Retina (tissue), 1 donor: ENCODE data around the gene MRPL21.
"Not testable (repeated sequence)": the region's sequence is repeated elsewhere in the genome, so short reads cannot be mapped to it uniquely, and the experiment has no call there.

Source experiments
- DNase-seq: peaks from one replicate; pipeline ENCODE4 v3.0.0-alpha.2; 2016

Gene MRPL21

DNA sequence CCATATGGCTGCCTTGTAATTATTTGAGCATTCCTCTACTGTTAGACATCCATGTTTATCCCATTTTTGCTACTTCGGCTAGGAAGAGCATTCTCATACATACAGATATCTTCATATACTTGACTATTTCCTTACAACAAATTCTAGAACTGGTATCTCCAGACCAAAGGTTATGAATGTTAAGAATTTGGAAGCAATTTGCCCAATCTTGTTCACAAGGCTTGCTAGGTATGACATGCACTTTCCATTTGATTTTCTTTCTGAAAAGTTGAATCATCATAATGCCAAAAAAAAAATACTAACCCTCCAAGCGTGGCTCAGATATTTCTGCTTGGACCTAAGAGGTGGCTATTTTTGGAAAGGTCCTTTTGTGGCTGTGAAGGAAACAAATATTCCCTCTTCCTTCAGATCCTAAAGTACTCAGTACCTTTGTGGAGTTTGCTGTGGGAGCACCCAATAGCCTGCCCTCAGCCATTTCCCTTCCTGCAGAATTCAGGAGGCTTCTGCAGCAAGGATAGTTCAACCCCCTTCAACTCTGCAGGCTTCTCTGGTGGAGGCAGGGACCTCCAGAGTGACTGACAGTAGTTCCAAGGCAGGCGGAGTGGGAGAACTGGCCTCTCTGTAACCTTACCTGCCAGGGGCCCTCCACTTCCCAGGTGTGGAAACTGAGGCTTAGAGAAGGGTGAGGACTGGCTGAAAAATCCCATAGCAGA is 39.9 kb downstream of the MRPL21 start:
- DNase-seq, result no peak

DNA sequence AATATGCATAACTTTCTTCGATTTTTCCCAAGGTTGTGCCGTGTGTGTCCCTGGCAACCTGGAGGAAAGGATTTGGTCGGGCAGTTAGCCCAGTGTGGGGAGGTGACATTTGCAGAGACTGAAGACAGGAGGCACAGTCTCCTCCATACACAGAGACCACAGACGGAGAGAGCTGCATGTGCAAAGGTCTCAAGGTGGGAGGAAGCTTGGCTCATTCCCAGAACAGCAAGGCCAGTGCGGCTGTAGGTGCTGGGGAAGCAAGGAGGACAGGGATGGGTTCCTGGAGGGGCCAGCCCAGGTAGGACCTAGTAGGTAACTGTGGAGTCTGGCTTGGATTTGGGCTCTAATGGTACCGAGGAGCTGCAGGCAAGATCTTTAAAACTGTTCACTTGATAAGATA is 41.2 kb downstream of the MRPL21 start:
- DNase-seq, result no peak

DNA sequence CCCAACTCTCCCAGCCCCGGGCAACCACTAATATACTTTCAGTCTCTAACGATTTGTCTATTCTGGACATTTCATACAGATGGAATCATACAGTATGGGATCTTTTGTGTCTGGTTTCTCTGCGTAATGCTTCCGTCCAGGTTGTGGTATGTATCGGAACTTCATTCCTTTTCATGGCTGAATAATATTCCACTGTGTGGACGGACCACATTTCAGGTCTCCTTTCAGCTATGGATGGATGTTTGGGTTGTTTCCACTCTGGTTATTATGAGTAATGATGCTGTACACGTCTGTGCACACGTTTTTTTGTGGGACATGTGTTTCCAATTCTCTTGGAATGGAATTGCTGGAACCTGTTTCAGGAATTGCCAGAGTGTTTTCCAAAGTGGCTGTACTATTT is 44.5 kb downstream of the MRPL21 start:
- DNase-seq, result no peak

DNA sequence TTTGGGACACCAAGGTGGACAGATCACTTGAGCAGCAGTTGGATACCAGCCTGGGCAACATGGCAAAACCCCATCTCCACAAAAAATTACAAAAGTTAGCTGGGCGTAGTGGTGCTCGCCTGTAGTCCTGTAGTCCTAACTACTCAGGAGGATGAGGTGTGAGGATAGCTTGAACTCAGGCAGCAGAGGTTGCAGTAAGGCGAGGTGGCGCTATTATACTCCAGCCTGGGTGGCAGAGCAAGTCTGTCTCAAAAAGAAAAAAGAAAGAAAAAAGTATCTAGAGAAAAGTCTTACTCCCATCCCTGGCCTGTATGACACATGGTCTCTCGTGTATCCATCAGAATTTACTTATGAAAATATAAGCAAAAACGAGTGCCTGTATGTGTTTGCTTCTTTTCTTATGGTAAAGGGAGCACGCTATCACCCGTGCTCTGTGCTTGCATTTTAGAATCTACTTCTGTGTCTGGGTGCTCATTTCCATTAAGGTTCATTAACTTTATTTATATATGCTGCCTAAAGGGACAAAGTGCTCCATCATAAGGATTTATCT is 46.5 kb downstream of the MRPL21 start:
- no peak for DNase-seq

DNA sequence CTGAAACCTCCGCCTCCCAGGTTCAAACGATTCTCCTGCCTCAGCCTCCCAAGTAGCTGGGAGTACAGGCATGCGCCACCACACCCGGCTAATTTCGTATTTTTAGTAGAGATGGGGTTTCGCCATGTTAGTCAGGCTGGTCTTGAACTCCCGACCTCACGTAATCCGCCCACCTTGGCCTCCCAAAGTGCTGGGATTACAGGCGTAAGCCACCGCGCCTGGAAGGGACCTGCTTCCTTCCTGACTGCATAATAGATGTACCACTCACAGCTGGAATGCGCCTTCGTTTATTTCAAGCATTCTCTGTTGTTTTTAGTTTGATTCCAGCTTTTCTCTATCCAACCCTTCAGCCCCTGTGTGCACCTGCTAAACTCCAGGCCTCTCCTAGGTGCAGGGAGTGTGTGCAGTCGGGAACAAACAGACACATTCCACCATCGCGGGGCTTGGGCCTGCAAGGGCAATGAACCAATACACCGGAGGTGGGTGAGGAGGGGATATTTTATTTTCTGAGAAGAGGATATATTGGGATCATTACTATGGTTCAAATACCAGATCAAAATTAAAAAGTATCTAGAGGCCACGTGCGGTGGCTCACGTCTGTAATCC is 47.1 kb downstream of the MRPL21 start:
- not testable (repeated sequence) for DNase-seq

DNA sequence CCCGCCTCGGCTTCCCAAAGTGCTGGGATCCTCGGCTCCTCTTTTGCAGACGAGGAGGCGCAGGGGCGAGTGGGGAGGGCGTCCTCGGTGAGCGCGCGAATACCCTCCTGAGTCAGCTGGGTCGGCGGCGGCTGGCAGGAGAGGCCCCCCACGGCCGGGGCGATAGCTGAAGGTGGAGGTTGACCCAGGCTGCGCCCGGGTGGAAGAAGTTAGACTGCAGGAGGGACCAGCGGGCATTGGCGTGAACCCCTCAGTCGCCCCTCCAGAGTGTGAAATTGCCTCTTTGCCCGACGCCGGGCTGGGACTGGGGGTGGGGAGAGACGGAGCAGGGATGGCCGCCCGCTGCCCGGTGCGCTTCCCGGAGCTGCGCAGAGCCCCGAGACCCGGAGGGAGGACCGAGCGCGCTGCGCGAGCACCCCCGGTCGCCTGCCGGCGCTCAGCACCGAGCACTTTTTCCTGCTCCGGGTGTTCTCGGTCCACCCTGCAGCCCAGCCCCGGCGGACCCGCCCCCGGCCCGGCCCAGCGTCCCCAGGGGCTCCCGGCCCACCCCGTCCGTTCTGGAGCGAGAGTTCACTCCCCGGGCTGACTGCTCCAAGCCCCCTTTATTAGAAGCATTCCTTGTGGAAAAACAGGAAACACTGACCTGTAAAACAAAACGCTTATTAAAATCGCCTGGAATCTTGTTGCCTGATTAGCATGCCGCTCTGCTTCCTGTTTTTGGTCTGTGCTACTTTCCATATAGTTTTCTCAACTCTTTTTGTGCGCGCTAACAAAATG is 48.2 kb downstream of the MRPL21 start:
- DNase-seq, result peak; percentile 65

DNA sequence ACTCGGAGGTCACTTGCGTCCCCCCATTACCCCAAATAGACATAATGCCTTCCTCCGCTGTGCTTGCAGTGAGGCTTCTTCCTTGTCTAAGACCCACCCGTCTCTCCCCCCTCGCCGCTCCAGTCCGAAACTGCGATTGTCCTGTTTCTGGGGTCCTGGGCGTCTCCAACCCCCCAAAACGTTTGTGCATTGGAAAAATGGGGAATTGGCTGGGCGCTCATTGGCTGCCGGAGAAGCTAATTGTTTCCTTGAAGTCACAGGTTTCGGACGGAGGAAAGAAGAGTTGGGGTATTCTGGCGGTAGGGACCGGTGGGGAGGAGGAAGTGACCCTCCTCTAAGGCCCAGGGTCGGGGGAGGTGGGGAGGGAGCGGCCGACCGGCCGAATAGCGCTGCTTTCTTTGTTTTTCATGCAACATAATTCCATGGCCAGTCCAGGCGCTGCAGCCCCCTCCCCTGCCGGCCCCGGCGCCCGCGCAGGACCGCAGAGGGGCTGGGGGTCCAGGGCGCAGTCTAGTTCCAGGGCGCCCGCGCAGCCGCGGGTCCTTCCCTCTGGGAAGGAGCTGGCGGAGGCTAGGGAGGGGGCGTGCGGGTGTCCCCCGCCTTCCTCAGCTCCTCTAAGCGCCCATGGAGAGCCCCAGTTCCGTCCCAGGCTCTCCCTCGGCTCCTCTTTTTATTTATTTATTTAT is 49.2 kb downstream of the MRPL21 start:
- DNase-seq, result peak; percentile 63

DNA sequence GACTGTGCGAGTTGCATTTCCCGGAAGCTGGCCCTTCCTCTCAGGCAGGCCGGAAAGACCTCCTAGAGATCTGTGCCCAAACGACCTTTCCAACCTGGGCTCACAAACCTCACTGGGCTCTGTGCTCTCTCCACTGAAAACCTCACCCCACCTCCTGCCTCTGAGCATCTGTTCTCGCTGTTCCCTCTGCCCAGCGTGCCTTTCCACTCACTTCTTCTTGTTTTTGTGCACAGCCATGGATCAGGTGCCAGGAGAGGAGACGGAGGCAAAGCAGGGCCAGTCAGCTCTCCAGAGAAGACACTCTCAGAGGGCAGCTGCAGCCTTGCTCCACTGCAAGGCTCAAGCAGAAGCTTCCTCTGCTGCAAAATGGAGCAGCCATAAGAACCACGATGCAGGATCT is 51.0 kb downstream of the MRPL21 start:
- no peak for DNase-seq

DNA sequence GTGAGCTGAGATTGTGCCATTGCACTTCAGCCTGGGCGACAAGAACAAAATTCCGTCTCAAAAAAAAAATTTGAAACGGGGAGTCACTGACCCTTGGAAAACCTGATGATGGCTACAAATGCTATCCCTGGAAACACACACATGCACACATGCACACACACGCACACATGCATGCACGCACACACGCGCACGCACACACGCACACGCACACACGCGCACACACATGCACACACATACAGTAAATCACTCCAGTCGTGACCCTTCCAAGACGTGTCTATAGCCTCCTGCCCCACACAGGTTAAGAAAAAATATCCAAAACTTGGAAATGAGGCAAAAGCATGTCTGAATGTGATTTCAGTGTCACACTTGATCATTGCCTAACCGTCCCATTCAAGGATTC is 55.2 kb downstream of the MRPL21 start:
- no peak for DNase-seq

DNA sequence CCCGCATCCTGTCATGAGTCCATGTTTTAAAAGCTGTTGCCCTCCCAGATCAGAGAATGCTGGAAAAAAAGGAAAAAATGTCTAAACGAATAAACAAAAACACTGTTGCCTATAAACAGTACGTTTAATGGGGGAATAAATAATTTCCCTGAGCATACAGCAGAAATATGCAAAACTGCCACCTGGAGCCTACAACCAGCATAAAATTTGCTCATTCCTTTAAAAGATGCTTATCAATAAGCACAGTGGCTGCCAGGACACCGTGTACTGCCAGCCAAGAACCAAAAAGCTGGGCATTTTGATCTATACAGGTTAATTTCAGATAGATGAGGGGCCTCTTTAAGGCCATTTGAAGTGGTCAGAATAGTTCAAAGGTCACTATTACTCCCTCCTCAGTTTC is 56.2 kb downstream of the MRPL21 start:
- no peak for DNase-seq

DNA sequence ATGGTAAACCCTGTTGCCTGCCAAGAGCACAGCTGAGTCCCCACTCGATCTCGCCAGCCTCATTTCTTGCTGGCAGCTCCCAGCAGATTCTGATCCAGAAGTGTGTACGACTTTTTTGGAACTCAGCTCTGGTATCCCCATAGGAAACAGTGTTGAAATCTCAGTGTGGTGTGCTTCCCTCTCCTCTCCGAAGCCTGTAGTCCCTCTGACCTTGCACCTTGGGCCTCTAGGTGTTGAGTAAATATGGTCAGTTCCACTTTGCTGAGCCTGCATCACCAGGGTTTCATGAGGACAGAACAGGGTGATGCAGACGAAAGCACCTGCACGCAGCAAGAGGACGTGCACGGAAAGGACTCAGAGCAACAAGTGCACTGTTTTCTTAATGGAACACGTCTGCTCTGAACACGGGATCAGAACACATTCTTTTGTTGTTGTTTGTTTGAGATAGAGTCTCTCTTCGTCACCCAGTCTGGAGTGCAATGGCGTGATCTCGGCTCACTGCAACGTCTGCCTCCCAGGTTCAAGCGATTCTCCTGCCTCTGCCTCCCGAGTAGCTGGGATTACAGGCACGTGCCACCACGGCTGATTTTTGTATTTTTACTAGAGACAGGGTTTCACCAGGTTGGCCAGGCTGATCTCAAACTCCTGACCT is 58.2 kb downstream of the MRPL21 start:
- no peak for DNase-seq

DNA sequence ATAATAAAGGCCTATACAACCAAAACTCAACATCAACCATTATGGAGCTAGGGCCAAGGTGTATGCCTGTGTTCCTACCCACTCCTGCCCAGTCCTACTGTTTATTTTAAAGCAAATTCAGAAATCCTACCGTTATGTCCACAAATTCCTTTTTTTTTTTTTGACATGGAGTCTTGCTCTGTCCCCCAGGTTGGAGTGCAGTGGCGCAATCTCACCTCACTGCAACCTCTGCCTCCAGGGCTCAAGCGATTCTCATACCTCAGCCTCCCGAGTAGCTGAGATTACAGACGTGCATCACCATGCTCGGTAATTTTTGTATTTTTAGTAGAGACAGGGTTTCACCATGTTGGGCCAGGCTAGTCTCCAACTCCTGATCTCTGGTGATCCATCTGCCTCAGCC is 58.8 kb downstream of the MRPL21 start:
- no peak for DNase-seq

DNA sequence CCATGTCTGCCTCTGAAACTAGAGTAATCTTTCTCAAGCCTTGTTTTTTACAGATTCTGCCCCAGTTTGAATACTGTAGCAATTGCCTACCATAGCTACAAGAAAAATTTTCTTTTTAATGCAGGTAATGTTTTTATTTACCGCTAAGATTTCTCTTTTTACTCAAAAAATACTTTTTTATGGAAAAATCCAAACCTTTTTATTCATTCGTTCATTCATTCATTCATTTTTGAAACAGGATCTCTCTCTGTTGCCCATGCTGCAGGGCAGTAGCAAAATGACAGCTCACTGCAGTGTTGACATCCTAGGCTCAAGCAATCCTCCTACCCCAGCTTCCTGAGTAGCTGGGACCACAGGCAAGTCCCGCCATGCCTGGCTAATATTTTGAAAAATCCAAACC is 59.3 kb downstream of the MRPL21 start:
- DNase-seq, result no peak

DNA sequence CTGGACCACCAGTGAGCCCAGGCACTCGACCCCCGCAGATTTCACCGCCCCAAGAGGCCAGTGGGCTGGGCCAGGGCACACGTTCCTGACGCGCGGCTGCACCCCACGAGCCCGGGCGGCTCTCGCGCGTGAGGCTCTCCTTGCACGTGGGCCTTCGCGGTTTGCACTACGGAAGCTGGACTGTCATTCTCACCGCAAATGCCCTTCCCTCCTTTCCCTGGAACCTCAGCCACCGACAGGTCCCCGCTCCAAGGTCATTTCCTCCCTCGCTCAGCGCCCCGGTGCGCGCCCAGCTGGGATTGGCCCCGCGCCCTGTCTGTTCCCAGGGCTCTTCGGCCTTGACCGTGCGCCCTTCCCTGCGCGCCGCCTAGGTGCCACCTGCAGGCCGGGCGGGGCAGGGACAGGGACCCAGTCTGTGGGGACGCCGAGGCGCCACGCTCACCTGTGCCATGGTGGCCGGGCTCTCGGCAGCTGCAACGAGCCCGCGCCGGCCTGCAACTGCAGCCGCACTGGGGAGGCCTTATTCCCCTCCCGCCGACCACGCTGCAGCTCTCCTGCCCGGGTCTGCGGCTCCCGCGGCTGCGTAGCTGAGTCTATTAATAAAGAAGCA is 59.8 kb downstream of the MRPL21 start:
- DNase-seq, result peak; percentile 74

DNA sequence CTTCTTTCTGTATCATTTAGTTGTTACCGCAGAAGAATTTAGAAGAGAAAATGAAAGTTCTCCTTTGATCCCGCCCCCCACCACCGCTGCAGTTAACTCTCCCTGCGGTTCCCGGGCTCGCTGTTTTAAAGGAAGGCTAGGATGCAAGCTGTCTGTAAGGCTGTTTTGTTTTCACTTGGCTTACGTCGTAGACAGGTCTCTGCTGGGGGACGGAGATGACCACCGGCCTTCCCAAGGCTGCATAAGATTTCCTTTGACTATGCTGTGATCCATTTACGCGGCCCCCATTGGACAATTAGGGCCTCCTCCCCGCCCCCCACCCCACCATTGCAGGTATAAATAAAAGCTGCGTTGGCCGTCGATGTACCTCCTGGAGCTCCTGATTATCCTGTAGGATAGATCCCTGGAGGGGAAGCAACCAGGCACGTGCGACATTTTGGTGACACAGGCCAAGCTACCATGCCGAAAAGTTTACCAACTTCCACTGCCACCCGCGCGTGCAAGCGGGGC is 60.5 kb downstream of the MRPL21 start:
- peak; percentile 32 for DNase-seq

DNA sequence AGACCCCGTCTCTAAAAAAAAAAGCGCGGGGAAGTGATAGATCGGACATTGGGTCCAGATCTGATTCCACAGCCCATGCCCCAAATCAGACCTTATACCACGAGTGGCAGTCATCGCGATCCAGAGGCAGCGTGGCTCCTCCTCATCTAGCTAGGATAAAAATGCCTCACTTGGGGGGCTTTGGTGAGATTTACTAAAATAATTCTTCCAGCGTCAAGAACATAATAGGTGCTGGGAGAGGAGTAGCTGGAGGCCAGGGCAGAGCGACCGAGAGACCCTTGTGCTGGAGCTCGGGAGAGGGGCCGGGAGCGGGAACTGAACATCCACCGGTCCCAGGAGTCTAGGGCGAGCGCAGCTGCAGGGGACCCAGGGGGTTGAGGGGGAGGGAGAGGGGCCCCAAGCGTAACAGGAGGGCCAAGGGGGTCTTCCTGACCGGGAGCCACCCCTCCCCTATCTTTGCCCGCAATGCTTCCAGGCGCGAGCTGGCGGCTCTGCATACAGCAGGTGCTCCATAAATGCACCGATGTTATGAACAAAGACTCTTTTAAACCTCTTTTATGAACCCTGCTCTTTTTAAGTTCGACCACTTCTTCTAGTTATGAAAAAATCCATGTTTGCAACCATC is 61.1 kb downstream of the MRPL21 start:
- no peak for DNase-seq

DNA sequence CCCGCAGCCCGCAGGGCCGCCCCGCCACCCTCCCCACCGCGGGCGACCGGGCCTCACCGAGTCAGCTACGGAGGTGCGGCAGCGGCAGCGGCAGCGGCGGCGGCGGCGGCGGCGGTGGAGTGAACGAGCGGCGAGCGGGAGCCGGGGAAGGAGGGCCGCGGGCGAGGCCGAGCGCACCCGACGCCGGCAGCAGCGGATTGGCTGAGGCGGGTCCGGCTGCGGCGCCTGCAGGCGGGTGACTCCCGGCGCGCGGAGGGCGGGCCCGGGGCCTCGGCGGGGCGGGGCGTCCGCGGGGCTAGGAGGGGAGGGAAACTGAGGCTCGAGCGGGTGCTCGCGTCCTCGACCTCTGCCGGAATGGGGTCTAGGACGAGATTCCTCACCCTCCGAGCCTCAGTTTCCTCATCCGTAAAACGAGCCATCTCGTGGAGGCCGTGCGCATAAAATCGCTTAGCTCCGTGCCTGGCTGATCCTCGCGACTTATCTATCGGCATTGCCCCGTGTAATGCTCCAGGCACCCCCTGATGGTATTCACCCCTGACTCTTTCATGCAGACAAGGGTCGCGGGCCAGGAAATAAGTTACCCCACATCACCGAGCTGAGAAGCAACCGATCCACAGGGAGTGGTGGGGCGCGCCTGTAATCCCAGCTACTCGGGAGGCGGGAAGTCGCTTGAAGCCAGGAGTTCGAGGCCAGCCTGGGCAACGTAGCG is 61.8 kb downstream of the MRPL21 start, which contains the start of gene CPT1A:
CPT1A (minus strand) TSS at position 199 of the 709 bp plus-strand sequence. CDS start 26,442 bp downstream, outside the sequence.
- peak; percentile 37 for DNase-seq
